OCI-LY7 (cell line): Measurements from ENCODE around the gene WDR37.

Experiments
- EZH2phosphoT487 ChIP-seq: fragments of 200-600 bp; sonication (generic); IDR thresholded peaks from 2 replicates; pipeline ENCODE4 v1.6.1; 2018; ENCODE audit warnings: low read depth, borderline replicate concordance, mild to moderate bottlenecking, mixed run types, antibody characterized with exemption, low read length, moderate library complexity, mixed read lengths
- TF ChIP-seq, protein P1 (sequence below): fragments of 200-600 bp; sonication (generic); conservative IDR thresholded peaks from 2 replicates; pipeline ENCODE4 v1.5.1; 2014; ENCODE audit warnings: mild to moderate bottlenecking, antibody characterized with exemption, low read length, moderate library complexity, mixed read lengths

GRCh38 chr10:1142596-1142995, 86.4 kb downstream of the WDR37 start:
- TF ChIP-seq, protein P1, sequence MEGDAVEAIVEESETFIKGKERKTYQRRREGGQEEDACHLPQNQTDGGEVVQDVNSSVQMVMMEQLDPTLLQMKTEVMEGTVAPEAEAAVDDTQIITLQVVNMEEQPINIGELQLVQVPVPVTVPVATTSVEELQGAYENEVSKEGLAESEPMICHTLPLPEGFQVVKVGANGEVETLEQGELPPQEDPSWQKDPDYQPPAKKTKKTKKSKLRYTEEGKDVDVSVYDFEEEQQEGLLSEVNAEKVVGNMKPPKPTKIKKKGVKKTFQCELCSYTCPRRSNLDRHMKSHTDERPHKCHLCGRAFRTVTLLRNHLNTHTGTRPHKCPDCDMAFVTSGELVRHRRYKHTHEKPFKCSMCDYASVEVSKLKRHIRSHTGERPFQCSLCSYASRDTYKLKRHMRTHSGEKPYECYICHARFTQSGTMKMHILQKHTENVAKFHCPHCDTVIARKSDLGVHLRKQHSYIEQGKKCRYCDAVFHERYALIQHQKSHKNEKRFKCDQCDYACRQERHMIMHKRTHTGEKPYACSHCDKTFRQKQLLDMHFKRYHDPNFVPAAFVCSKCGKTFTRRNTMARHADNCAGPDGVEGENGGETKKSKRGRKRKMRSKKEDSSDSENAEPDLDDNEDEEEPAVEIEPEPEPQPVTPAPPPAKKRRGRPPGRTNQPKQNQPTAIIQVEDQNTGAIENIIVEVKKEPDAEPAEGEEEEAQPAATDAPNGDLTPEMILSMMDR, result peak; percentile 72
- TF ChIP-seq EZH2phosphoT487, result no peak
